K562 (cell line): Measurements from ENCODE around the gene AHI1. TPM values are rescaled to one million over a fixed set of nuclear protein-coding genes. Genes with fewer than 3 reads are reported as not detected.
A peak's percentile ranks its signal among the peaks of the same experiment; 100 is the strongest.

Experiments used
- ATAC-seq: fragments of 200-7000 bp; cut with Tn5 transposase; 3 replicates; pipeline ENCODE4 v1.9.1; 2020; ENCODE audit warnings: moderate library complexity
- BruUV-seq: library from RNA; stranded (reverse); fragments of 400-500 nt; replicated peaks from 2 replicates; lab custom pipeline; 2021; lab: Mats Ljungman, UMichigan
- CTCF ChIA-PET: fragments of 300-600 bp; formaldehyde crosslinking; extraction: SDS; loops from one replicate; lab custom pipeline; 2021; ENCODE audit warnings: low intra/inter-chr PET ratio; lab: Yijun Ruan, JAX
- POLR2A ChIA-PET: fragments of 300-600, 350-650 bp; sonication (Branson Sonifier 250); formaldehyde crosslinking; extraction: SDS; loops from one replicate; lab custom pipeline; 2021; ENCODE audit warnings: antibody characterized with exemption, inconsistent platforms; lab: Yijun Ruan, JAX
- DNase-seq, 4 experiments: peaks; one replicate each; pipeline versions ENCODE4 v3.0.0 to v3.0.0-alpha.2; 2011 to 2018; ENCODE audit warnings: low spot score in 3 of 4, mixed read lengths in 3 of 4; ENCODE audit errors: extremely low read depth in 1 of 4
- FAIRE-seq: peaks from 2 replicates; lab custom pipeline; 2011; peaks lifted over from hg19 to GRCh38; lab: Jason Lieb, UNC
- H2AFZ ChIP-seq: 2 replicates; pipeline ENCODE4 v1.6.0; 2011; ENCODE audit warnings: low read depth, low read length, control low read depth, inconsistent platforms
- H3K27ac ChIP-seq: fragments of 200-600 bp; 3 replicates; pipeline ENCODE4 v1.8.0; 2011; ENCODE audit warnings: low read depth, mild to moderate bottlenecking, control low read depth, inconsistent platforms, low read length, moderate library complexity, mixed read lengths; ENCODE audit errors: extremely low read depth
- H3K27me3 ChIP-seq, 2 experiments: fragments of 300-600 bp in 1 of 2; 2 replicates in 1 of 2; 3 replicates in 1 of 2; pipeline versions ENCODE4 v1.6.0 to v1.8.0; 2011; ENCODE audit warnings: inconsistent platforms in 2 of 2, low read length in 2 of 2, mild to moderate bottlenecking in 1 of 2, mixed read lengths in 1 of 2, moderate library complexity in 1 of 2; ENCODE audit not compliant: control insufficient read depth in 2 of 2, insufficient read depth in 2 of 2
- H3K36me3 ChIP-seq: fragments of 300-600 bp; 3 replicates; pipeline ENCODE4 v1.8.0; 2011; ENCODE audit warnings: mild to moderate bottlenecking, low read length, inconsistent platforms; ENCODE audit not compliant: control insufficient read depth, insufficient read depth
- H3K4me1 ChIP-seq, 2 experiments: fragments of 200-600 bp in 1 of 2; replicated peaks in 1 of 2; 2 replicates in 1 of 2; 3 replicates in 1 of 2; pipeline versions ENCODE4 v1.5.1 to v1.8.0; 2011; ENCODE audit warnings: inconsistent platforms in 2 of 2, low read length in 2 of 2, mild to moderate bottlenecking in 1 of 2, mixed read lengths in 1 of 2, moderate library complexity in 1 of 2; ENCODE audit not compliant: control insufficient read depth in 2 of 2, insufficient read depth in 2 of 2
- H3K4me2 ChIP-seq: 2 replicates; pipeline ENCODE4 v1.6.1; 2011; ENCODE audit warnings: low read length, control low read depth, inconsistent platforms, mixed read lengths; ENCODE audit not compliant: insufficient read depth
- H3K4me3 ChIP-seq: fragments of 200-600 bp; sonication (generic), shearing (Covaris generic); 2 replicates; pipeline ENCODE4 v1.5.1; 2016; ENCODE audit warnings: control low read depth, inconsistent platforms
- H3K79me2 ChIP-seq: fragments of 200-600 bp; 3 replicates; pipeline ENCODE4 v1.8.0; 2011; ENCODE audit warnings: low read length, inconsistent platforms; ENCODE audit not compliant: control insufficient read depth, insufficient read depth
- H3K9ac ChIP-seq, 2 experiments: 2 replicates each; pipeline versions ENCODE4 v1.6.0 to v1.6.1; 2011; ENCODE audit warnings: low read depth in 2 of 2, low read length in 2 of 2, control low read depth in 1 of 2, inconsistent platforms in 1 of 2, mild to moderate bottlenecking in 1 of 2, mixed read lengths in 1 of 2; ENCODE audit not compliant: insufficient read depth in 1 of 2
- H3K9me1 ChIP-seq: one replicate; pipeline ENCODE4 v1.6.0; 2011; ENCODE audit warnings: inconsistent platforms, mild to moderate bottlenecking, low read length, moderate library complexity; ENCODE audit not compliant: control insufficient read depth, insufficient read depth
- H3K9me3 ChIP-seq: replicated peaks from 2 replicates; pipeline ENCODE4 v1.5.1; 2011; ENCODE audit warnings: low read depth, low read length, inconsistent platforms; ENCODE audit not compliant: control insufficient read depth, insufficient read depth
- H4K20me1 ChIP-seq: replicated peaks from 2 replicates; pipeline ENCODE4 v1.6.1; 2011; ENCODE audit warnings: low read length, inconsistent platforms, mixed read lengths; ENCODE audit not compliant: control insufficient read depth, insufficient read depth
- CBX1 ChIP-seq: sonication (generic); IDR thresholded peaks from 2 replicates; pipeline ENCODE4 v1.6.1; 2016; ENCODE audit warnings: antibody characterized with exemption, low read depth, mild to moderate bottlenecking
- DNMT1 ChIP-seq: fragments of 450-650 bp; IDR thresholded peaks from 2 replicates; pipeline ENCODE4 v1.6.1; 2016; ENCODE audit warnings: antibody characterized with exemption, mild to moderate bottlenecking
- FOXA1 ChIP-seq: fragments of 450-650 bp; IDR thresholded peaks from 2 replicates; pipeline ENCODE4 v1.6.1; 2016; ENCODE audit warnings: mild to moderate bottlenecking, borderline replicate concordance
- HDAC8 ChIP-seq: fragments of 450-650 bp; IDR thresholded peaks from 2 replicates; pipeline ENCODE4 v1.6.1; 2016; ENCODE audit warnings: mild to moderate bottlenecking, missing genetic modification characterization, moderate library complexity, missing compliant biosample characterization
- JUN ChIP-seq, 2 experiments: sonication (generic) in 1 of 2; formaldehyde crosslinking in 1 of 2; IDR thresholded peaks; 2 replicates each; pipeline versions ENCODE4 v1.6.1 to v1.8.0; 2012 to 2022; ENCODE audit warnings: borderline replicate concordance in 2 of 2, mild to moderate bottlenecking in 2 of 2, improper control_type of control experiment in 1 of 2, low read depth in 1 of 2, low read length in 1 of 2, missing genetic modification reagents in 1 of 2
- LARP7 ChIP-seq: fragments of 450-650 bp; IDR thresholded peaks from 2 replicates; pipeline ENCODE4 v1.6.1; 2016
- PHTF2 ChIP-seq: fragments of 250-450 bp; sonication (Bioruptor Pico); IDR thresholded peaks from 2 replicates; pipeline ENCODE4 v1.5.0; 2021; ENCODE audit warnings: mild to moderate bottlenecking
- PRMT5 ChIP-seq: sonication (generic); formaldehyde crosslinking; IDR thresholded peaks from 2 replicates; pipeline ENCODE4 v1.5.0; 2020; ENCODE audit warnings: missing genetic modification reagents
- RB1 ChIP-seq: fragments of 450-650 bp; IDR thresholded peaks from 2 replicates; pipeline ENCODE4 v1.6.1; 2017; ENCODE audit warnings: low read depth, mild to moderate bottlenecking
- TCF7L2 ChIP-seq: fragments of 150-350 bp; IDR thresholded peaks from 2 replicates; pipeline ENCODE4 v1.6.1; 2016; ENCODE audit warnings: low read depth, mild to moderate bottlenecking, low read length, moderate library complexity
- XRCC5 ChIP-seq: fragments of 200-400 bp; formaldehyde crosslinking; IDR thresholded peaks from 2 replicates; pipeline ENCODE4 v1.6.1; 2017; ENCODE audit warnings: low read depth, mild to moderate bottlenecking, low read length
- ZNF224 ChIP-seq: sonication (generic); formaldehyde crosslinking; IDR thresholded peaks from 2 replicates; pipeline ENCODE4 v1.8.0; 2022; ENCODE audit warnings: mild to moderate bottlenecking, missing genetic modification reagents
- WGBS: fragments of 100-300 bp; shearing (Covaris generic); methylation state at CpG from one replicate; pipeline ENCODE4 v1.1.6; 2016; ENCODE audit warnings: low coverage, mixed read lengths; ENCODE audit not compliant: insufficient coverage; ENCODE audit errors: missing lambda C conversion rate; 5-methylcytosine and 5-hydroxymethylcytosine counted together
- in situ Hi-C: fragments of 300-500 bp; cut with MboI; formaldehyde crosslinking; loops from 4 replicates; pipeline ENCODE4 v1.15.0; 2018; ENCODE audit warnings: inconsistent platforms, mixed read lengths
- intact Hi-C: fragments of 100-400 bp; cut with micrococcal nuclease; formaldehyde crosslinking; loops from 2 replicates; pipeline ENCODE4 v1.14.2; 2022
- polyA plus RNA-seq, 8 experiments: library from polyadenylated mRNA; depleted of rRNA in 4 of 8; stranded (reverse) in 5 of 8; unstranded in 3 of 8; fragments of >200 nt; fragmentation: Nextera tagmentation in 2 of 8; fragmentation: Illumina TruSeq in 1 of 8; extraction: Ambion mirVana in 2 of 8; extraction: Trizol in 1 of 8; gene quantifications; 2 replicates each; pipeline versions ENCODE4 v1.2.1 to v1.2.3, GENCODE V29; 2011 to 2014; ENCODE audit warnings: inconsistent platforms in 1 of 8, missing spikeins in 1 of 8
- total RNA-seq, 7 experiments: library from RNA; depleted of rRNA in 6 of 7; stranded (reverse); fragments of >200 nt in 6 of 7; fragmentation: Illumina TruSeq in 2 of 7; extraction: Trizol in 2 of 7; gene quantifications; 2 replicates each; pipeline versions ENCODE4 v1.2.1 to v1.2.3, GENCODE V29; 2011 to 2021; ENCODE audit warnings: low replicate concordance in 1 of 7
- TF ChIP-seq, protein P1 (sequence below): conservative IDR thresholded peaks from 2 replicates; pipeline ENCODE4 v1.6.1; 2011; ENCODE audit warnings: low read depth, mild to moderate bottlenecking, low read length; ENCODE audit not compliant: control insufficient read depth
- TF ChIP-seq, protein P2 (sequence below): fragments of 450-650 bp; IDR thresholded peaks from 2 replicates; pipeline ENCODE4 v1.6.1; 2018; ENCODE audit not compliant: partially characterized antibody

AHI1 gene
- total and polyA plus RNA-seq, 9 of the 15 experiments (the other 6 are each of a cell fraction or from before 2014, with no cell fraction given), result 24.7 to 54.9 (median 32.2) TPM

DNA sequence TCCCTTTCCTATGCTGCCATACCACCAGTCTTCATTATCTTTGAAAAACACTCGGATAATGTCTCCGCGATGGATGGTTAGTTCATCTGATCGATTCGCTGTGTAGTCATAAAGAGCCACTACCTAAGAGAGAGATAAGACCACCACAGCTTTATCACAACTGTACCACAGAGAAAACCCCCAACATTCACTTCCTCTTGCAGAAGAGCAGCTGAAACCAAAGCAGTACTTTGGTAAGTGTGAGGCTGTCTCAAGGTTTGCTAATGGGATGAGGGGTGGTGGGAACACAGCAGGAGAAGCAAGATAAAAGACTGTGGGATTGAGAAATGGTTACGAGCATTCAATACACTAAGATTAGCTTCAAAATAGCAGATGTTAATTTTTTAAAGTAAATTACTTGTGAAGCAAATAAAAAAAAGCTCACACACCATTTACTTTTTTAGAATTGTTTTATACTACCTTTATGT is 174.3 kb downstream of the AHI1 start (continued):
- TF ChIP-seq RB1 (peak; percentile 15; the same call in 1 of the 2 replicates), FOXA1 (no peak), CBX1 (no peak), LARP7 (no peak)

DNA sequence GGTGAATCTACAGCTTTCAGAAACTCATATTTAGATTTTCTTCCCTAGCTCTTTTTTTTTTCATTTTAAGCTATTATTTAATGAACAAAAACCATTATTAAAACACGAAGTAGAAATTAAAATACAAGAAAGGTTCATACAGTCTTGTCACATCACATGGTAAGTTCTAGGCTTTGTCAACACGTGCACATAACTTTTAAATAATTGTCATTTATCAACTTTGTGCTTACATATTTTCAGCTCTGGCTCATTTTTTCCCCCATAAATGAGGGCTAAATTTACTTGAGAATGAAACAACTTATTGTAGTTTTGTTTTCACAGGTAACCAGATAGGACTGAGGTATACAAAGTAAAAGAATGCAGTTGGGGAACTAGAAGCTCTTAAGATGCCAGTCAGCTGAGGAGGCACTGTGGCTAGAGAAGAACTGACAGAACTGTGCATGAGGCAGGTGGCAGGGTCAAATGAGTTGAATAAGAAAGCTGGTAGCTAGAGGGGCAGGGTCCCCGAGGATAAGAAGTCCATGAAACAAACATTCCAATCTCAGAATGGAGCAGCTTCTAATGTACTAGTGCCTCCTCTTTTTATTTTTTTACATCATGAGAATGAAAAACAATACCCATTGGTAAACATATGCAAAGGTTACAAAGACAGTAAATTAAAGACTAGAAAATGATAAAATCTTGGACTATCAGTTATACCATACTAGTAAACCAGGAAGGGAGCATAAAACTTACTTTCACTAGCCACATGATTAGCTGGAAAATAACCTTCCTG is 174.9 kb downstream of the AHI1 start:
- no peaks in the 10 kb centered on the region for H3K9me3 ChIP-seq
- peaks cover 28 to 78% of the 10 kb centered on the region in 2 experiments for H3K4me1 ChIP-seq
- H3K27ac ChIP-seq, result peak overlapping the region; percentile 91
- H3K79me2 ChIP-seq, result no peaks in the 10 kb centered on the region; the same call in 2 of the 3 replicates
- no peak for FAIRE-seq
- TSS peak; percentile 47 for BruUV-seq
- DNase-seq, result peak in 1 of 4 experiments; percentile 58
- WGBS, result 2% methylated on average over 3 of the region's 3 CpGs
- POLR2A ChIA-PET, result interaction anchor here (0.6 to 1.6 kb wide), 12 partner anchors 10 to 186 kb away, joined by 3 to 7 read pairs (median 3); partner anchors contain the start of gene MYB
- H3K9ac ChIP-seq, result peak overlapping the region in 1 of 2 experiments; percentile 70; a peak in 3 of 4 replicates
- no peak overlapping the region; the same call in 1 of the 2 replicates for H2AFZ ChIP-seq
- CTCF ChIA-PET, result no interaction called here
- in situ Hi-C loops, result no loop called here
- no peaks in the 10 kb centered on the region for H3K9me1 ChIP-seq
- peak; percentile 0; the same call in 2 of the 3 replicates for ATAC-seq
- intact Hi-C loops, result loop anchor here (1.0 to 10.0 kb wide), 12 partner anchors 16 to 270 kb away; partner anchors contain the start of gene HBS1L
- peaks cover 9% of the 10 kb centered on the region; the same call in 2 of the 3 replicates for H3K36me3 ChIP-seq
- peak overlapping the region; percentile 42 for H3K4me2 ChIP-seq
- no peak overlapping the region for H3K4me3 ChIP-seq
- H3K27me3 ChIP-seq, result no peaks in the 10 kb centered on the region
- H4K20me1 ChIP-seq, result no peaks in the 10 kb centered on the region
- TF ChIP-seq ZNF224 (CRISPR knock-in tag) (no peak), XRCC5 (no peak), TCF7L2 (0 out of 2 replicates have a peak, but pooled peaks have one; percentile 2), PRMT5 (CRISPR knock-in tag) (no peak), PHTF2 (no peak), HDAC8 (tag) (peak; percentile 78; the same call in 1 of the 2 replicates), JUN (IDR thresholded peaks at IDR 0.05; ENCODE audit: borderline replicate concordance, low read depth, low read length) (no peak), JUN (CRISPR knock-in tag; IDR thresholded peaks at IDR 0.05; ENCODE audit: borderline replicate concordance) (no peak), DNMT1 (no peak)
- TF ChIP-seq, protein P1, sequence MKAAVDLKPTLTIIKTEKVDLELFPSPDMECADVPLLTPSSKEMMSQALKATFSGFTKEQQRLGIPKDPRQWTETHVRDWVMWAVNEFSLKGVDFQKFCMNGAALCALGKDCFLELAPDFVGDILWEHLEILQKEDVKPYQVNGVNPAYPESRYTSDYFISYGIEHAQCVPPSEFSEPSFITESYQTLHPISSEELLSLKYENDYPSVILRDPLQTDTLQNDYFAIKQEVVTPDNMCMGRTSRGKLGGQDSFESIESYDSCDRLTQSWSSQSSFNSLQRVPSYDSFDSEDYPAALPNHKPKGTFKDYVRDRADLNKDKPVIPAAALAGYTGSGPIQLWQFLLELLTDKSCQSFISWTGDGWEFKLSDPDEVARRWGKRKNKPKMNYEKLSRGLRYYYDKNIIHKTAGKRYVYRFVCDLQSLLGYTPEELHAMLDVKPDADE, result no peak
- TF ChIP-seq, protein P2, sequence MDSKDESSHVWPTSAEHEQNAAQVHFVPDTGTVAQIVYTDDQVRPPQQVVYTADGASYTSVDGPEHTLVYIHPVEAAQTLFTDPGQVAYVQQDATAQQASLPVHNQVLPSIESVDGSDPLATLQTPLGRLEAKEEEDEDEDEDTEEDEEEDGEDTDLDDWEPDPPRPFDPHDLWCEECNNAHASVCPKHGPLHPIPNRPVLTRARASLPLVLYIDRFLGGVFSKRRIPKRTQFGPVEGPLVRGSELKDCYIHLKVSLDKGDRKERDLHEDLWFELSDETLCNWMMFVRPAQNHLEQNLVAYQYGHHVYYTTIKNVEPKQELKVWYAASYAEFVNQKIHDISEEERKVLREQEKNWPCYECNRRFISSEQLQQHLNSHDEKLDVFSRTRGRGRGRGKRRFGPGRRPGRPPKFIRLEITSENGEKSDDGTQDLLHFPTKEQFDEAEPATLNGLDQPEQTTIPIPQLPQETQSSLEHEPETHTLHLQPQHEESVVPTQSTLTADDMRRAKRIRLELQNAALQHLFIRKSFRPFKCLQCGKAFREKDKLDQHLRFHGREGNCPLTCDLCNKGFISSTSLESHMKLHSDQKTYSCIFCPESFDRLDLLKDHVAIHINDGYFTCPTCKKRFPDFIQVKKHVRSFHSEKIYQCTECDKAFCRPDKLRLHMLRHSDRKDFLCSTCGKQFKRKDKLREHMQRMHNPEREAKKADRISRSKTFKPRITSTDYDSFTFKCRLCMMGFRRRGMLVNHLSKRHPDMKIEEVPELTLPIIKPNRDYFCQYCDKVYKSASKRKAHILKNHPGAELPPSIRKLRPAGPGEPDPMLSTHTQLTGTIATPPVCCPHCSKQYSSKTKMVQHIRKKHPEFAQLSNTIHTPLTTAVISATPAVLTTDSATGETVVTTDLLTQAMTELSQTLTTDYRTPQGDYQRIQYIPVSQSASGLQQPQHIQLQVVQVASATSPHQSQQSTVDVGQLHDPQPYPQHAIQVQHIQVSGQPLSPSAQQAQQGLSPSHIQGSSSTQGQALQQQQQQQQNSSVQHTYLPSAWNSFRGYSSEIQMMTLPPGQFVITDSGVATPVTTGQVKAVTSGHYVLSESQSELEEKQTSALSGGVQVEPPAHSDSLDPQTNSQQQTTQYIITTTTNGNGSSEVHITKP, result no peak
